H1 (cell line): ENCODE results near the gene NADK. TPM values are rescaled to one million over a fixed set of nuclear protein-coding genes. Genes with fewer than 3 reads are reported as not detected.
"Not testable (repeated sequence)": the region's sequence is repeated elsewhere in the genome, so short reads cannot be mapped to it uniquely, and the experiment has no call there.

Experiments used
- CTCF ChIA-PET: fragments of 300-600 bp; sonication (Branson Sonifier 250); formaldehyde crosslinking; loops from one replicate; lab custom pipeline; 2021; ENCODE audit not compliant: partially characterized antibody; lab: Charles Lee
- POLR2A ChIA-PET: fragments of 300-600 bp; sonication (Branson Sonifier 250); formaldehyde crosslinking; loops from one replicate; lab custom pipeline; 2021; ENCODE audit warnings: inconsistent platforms; ENCODE audit not compliant: partially characterized antibody; lab: Charles Lee
- DNase-seq, 2 experiments: peaks; one replicate each; pipeline versions ENCODE4 v3.0.0 to v3.0.0-alpha.2; 2010 to 2022; ENCODE audit warnings: low spot score in 2 of 2, low read depth in 1 of 2, mixed read lengths in 1 of 2
- FAIRE-seq: peaks from 2 replicates; lab custom pipeline; 2011; peaks lifted over from hg19 to GRCh38; lab: Jason Lieb, UNC
- H2AFZ ChIP-seq: 2 replicates; pipeline ENCODE4 v1.8.1; 2012; ENCODE audit warnings: low read length, inconsistent platforms
- H2AK5ac ChIP-seq: 2 replicates; pipeline ENCODE4 v1.6.1; 2013; ENCODE audit warnings: low read depth, low read length
- H2BK120ac ChIP-seq: replicated peaks from 2 replicates; pipeline ENCODE3; 2013; ENCODE audit warnings: low read depth, low read length, inconsistent platforms
- H2BK12ac ChIP-seq: 2 replicates; pipeline ENCODE4 v1.6.1; 2013; ENCODE audit warnings: low read depth, low read length
- H2BK15ac ChIP-seq: 2 replicates; pipeline ENCODE4 v1.6.1; 2013; ENCODE audit warnings: low read length
- H2BK20ac ChIP-seq: 2 replicates; pipeline ENCODE4 v1.6.1; 2013; ENCODE audit warnings: low read length
- H2BK5ac ChIP-seq: 2 replicates; pipeline ENCODE4 v1.6.1; 2013; ENCODE audit warnings: low read depth, low read length
- H3K14ac ChIP-seq: 2 replicates; pipeline ENCODE4 v1.6.1; 2013; ENCODE audit warnings: inconsistent platforms; ENCODE audit not compliant: insufficient read length
- H3K18ac ChIP-seq: 2 replicates; pipeline ENCODE4 v1.6.1; 2013; ENCODE audit warnings: low read length; ENCODE audit errors: extremely low read depth
- H3K23ac ChIP-seq: 2 replicates; pipeline ENCODE4 v1.6.1; 2013; ENCODE audit warnings: inconsistent platforms; ENCODE audit not compliant: insufficient read length
- H3K23me2 ChIP-seq: 2 replicates; pipeline ENCODE4 v1.6.1; 2013; ENCODE audit warnings: low read depth, low read length
- H3K27ac ChIP-seq: 2 replicates; pipeline ENCODE4 v1.6.1; 2011; ENCODE audit warnings: low read depth, low read length, inconsistent platforms
- H3K27me3 ChIP-seq, 4 experiments: replicated peaks in 1 of 4; 1 replicate in 1 of 4; 2 replicates in 3 of 4; pipeline versions ENCODE4 v1.6.1 to v1.8.1; 2011 to 2013; ENCODE audit warnings: low read length in 3 of 4, mild to moderate bottlenecking in 3 of 4, inconsistent platforms in 2 of 4, mixed read lengths in 2 of 4, moderate library complexity in 1 of 4; ENCODE audit not compliant: control insufficient read depth in 3 of 4, insufficient read depth in 3 of 4; ENCODE audit errors: extremely low read depth in 1 of 4
- H3K36me3 ChIP-seq, 4 experiments: 2 replicates each; pipeline versions ENCODE4 v1.6.1 to v1.8.1; 2011 to 2013; ENCODE audit warnings: mild to moderate bottlenecking in 4 of 4, low read length in 3 of 4, moderate library complexity in 2 of 4, control low read depth in 1 of 4, inconsistent platforms in 1 of 4; ENCODE audit not compliant: insufficient read depth in 4 of 4, control insufficient read depth in 2 of 4
- H3K4ac ChIP-seq: replicated peaks from 2 replicates; pipeline ENCODE3; 2013; ENCODE audit warnings: low read length, low read depth, mixed read lengths, inconsistent platforms; ENCODE audit not compliant: insufficient read length
- H3K4me1 ChIP-seq, 4 experiments: replicated peaks in 1 of 4; 1 replicate in 1 of 4; 2 replicates in 3 of 4; pipeline versions ENCODE4 v1.6.1 to v1.8.1; 2011 to 2013; ENCODE audit warnings: low read length in 3 of 4, inconsistent platforms in 2 of 4, mixed read lengths in 1 of 4; ENCODE audit not compliant: insufficient read depth in 4 of 4, control insufficient read depth in 3 of 4
- H3K4me2 ChIP-seq, 2 experiments: 2 replicates each; pipeline versions ENCODE4 v1.6.1 to v1.8.1; 2011 to 2013; ENCODE audit warnings: low read depth in 2 of 2, low read length in 2 of 2, control low read depth in 1 of 2, inconsistent platforms in 1 of 2, mild to moderate bottlenecking in 1 of 2; ENCODE audit not compliant: insufficient read depth in 1 of 2
- H3K4me3 ChIP-seq, 4 experiments: fragments of 200-600, 300-600 bp in 1 of 4; sonication (generic), shearing (Covaris generic), sonication (Bioruptor Twin) in 1 of 4; 2 replicates each; pipeline versions ENCODE4 v1.5.1 to v1.8.1; 2011 to 2016; ENCODE audit warnings: low read length in 4 of 4, low read depth in 3 of 4, control low read depth in 2 of 4, inconsistent platforms in 2 of 4, mild to moderate bottlenecking in 2 of 4, mixed read lengths in 1 of 4, moderate library complexity in 1 of 4; ENCODE audit not compliant: insufficient read depth in 2 of 4; ENCODE audit errors: extremely low read depth in 1 of 4
- H3K56ac ChIP-seq: replicated peaks from 2 replicates; pipeline ENCODE3; 2013; ENCODE audit warnings: low read depth, mild to moderate bottlenecking, mixed read lengths, low read length, inconsistent platforms; ENCODE audit not compliant: insufficient read length
- H3K79me1 ChIP-seq: 2 replicates; pipeline ENCODE4 v1.6.1; 2013; ENCODE audit warnings: low read depth, low read length, control low read depth
- H3K79me2 ChIP-seq, 2 experiments: 2 replicates each; pipeline versions ENCODE4 v1.6.1 to v1.8.1; 2012 to 2013; ENCODE audit warnings: low read length in 2 of 2, mild to moderate bottlenecking in 2 of 2, inconsistent platforms in 1 of 2; ENCODE audit not compliant: insufficient read depth in 2 of 2, control insufficient read depth in 1 of 2
- H3K9ac ChIP-seq, 4 experiments: replicated peaks in 1 of 4; 1 replicate in 1 of 4; 2 replicates in 3 of 4; pipeline versions ENCODE4 v1.6.1 to v1.8.1; 2011 to 2013; ENCODE audit warnings: low read depth in 3 of 4, low read length in 3 of 4, control low read depth in 2 of 4, mild to moderate bottlenecking in 2 of 4, moderate library complexity in 2 of 4, inconsistent platforms in 1 of 4; ENCODE audit errors: extremely low read depth in 1 of 4
- H3K9me3 ChIP-seq, 2 experiments: 2 replicates each; pipeline versions ENCODE4 v1.6.1 to v1.8.1; 2012 to 2013; ENCODE audit warnings: mild to moderate bottlenecking in 2 of 2, moderate library complexity in 2 of 2, control low read depth in 1 of 2, inconsistent platforms in 1 of 2, low read depth in 1 of 2, low read length in 1 of 2, mixed read lengths in 1 of 2; ENCODE audit not compliant: insufficient read depth in 2 of 2
- H4K20me1 ChIP-seq, 2 experiments: replicated peaks in 1 of 2; 2 replicates each; pipeline versions ENCODE3 to v1.8.1; 2011 to 2013; ENCODE audit warnings: inconsistent platforms in 2 of 2, low read length in 2 of 2, mild to moderate bottlenecking in 1 of 2; ENCODE audit not compliant: insufficient read depth in 2 of 2, control insufficient read depth in 1 of 2
- H4K5ac ChIP-seq: 2 replicates; pipeline ENCODE4 v1.6.1; 2013; ENCODE audit warnings: low read length, low read depth, mixed read lengths, inconsistent platforms; ENCODE audit not compliant: insufficient read length
- H4K8ac ChIP-seq: 2 replicates; pipeline ENCODE4 v1.8.0; 2013; ENCODE audit warnings: mild to moderate bottlenecking, moderate library complexity, low read length, inconsistent platforms; ENCODE audit not compliant: insufficient read depth; ENCODE audit errors: extremely low read depth
- H4K91ac ChIP-seq: replicated peaks from 2 replicates; pipeline ENCODE3; 2013; ENCODE audit warnings: low read length, mixed read lengths, inconsistent platforms; ENCODE audit not compliant: insufficient read length
- BCL11A ChIP-seq, 2 experiments: IDR thresholded peaks; one replicate each; pipeline ENCODE4 v1.6.1; 2011; ENCODE audit warnings: low read depth in 2 of 2, low read length in 2 of 2, mild to moderate bottlenecking in 2 of 2
- WGBS, 2 experiments: shearing (Covaris generic) in 1 of 2; methylation state at CpG; one replicate each; pipeline versions ENCODE4 v1.1.6 to v1.1.7; 2013 to 2015; ENCODE audit warnings: low lambda C conversion rate in 2 of 2, mixed read lengths in 2 of 2, inconsistent platforms in 1 of 2, low coverage in 1 of 2, missing lambda C conversion rate in 1 of 2; ENCODE audit not compliant: insufficient replicate concordance in 2 of 2, insufficient coverage in 1 of 2, insufficient read length in 1 of 2; ENCODE audit errors: extremely low coverage in 1 of 2, missing lambda C conversion rate in 1 of 2; 5-methylcytosine and 5-hydroxymethylcytosine counted together
- polyA plus RNA-seq, 7 experiments: library from polyadenylated mRNA; depleted of rRNA in 3 of 7; stranded (reverse) in 5 of 7; unstranded in 2 of 7; fragments of >200 nt in 5 of 7; fragments of 200-250 nt in 2 of 7; gene quantifications; 1 replicate in 5 of 7; 2 replicates in 1 of 7; 4 replicates in 1 of 7; pipeline versions ENCODE4 v1.2.1 to v1.2.3, GENCODE V29; 2011 to 2013; ENCODE audit warnings: missing spikeins in 2 of 7, mixed read lengths in 2 of 7
- total RNA-seq: library from RNA; stranded (reverse); fragmentation: NEBNext Ultra II Directional; extraction: Animal tissue kit (Norgen Biotek cat#: 25700); gene quantifications from 2 replicates; pipeline ENCODE4 v1.2.1, GENCODE V29; 2021

Gene NADK
- total and polyA plus RNA-seq, 2 of the 8 experiments (the other 6 are each of a cell fraction or from before 2014, with no cell fraction given): 78.0 to 89.7 TPM

DNA sequence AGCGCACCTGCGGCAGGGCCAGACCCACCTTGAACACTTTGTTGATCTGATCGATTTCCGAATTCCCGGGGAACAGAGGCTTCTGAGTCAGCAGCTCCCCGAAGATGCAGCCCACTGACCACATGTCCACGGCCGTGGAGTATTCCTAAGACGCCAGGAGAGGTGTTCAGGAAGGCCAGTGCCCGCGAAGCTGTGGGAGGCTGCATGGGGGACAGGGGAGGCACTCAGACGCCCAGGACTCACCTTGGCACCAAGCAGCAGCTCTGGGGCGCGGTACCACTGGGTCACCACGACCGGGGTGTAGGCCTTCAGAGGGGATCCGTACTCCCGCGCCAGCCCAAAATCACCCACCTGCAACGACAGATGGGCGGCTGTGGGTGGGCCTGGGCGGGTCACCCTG is 74.5 kb downstream of the NADK start:
- H3K9me3 ChIP-seq: no peaks in the 10 kb centered on the region
- no peak overlapping the region for H2BK20ac ChIP-seq
- no peak overlapping the region for H3K9ac ChIP-seq
- no peaks in the 10 kb centered on the region for H4K20me1 ChIP-seq
- H3K4me1 ChIP-seq: no peaks in the 10 kb centered on the region
- no peak overlapping the region for H3K23ac ChIP-seq
- H3K79me1 ChIP-seq: no peaks in the 10 kb centered on the region
- H3K36me3 ChIP-seq: peaks cover 0 to 17% (median 1%) of the 10 kb centered on the region in 4 experiments; a peak in 2 of 8 replicates
- H2BK5ac ChIP-seq: no peak overlapping the region
- no peak overlapping the region for H4K5ac ChIP-seq
- no peaks in the 10 kb centered on the region for H3K27me3 ChIP-seq
- no peak overlapping the region for H3K56ac ChIP-seq
- no peak overlapping the region for H2BK12ac ChIP-seq
- H3K79me2 ChIP-seq: no peaks in the 10 kb centered on the region
- no peak overlapping the region for H4K91ac ChIP-seq
- TF ChIP-seq BCL11A (IDR thresholded peaks at IDR 0.05; ENCODE audit: low read depth in 2 of 2, low read length in 2 of 2): no peak
- no peak overlapping the region for H3K27ac ChIP-seq
- ChIA-PET CTCF (no interaction called here), POLR2A (no interaction called here)
- H2AK5ac ChIP-seq: no peak overlapping the region
- DNase-seq (no peak), FAIRE-seq (no peak)
- no peaks in the 10 kb centered on the region for H3K23me2 ChIP-seq
- H3K14ac ChIP-seq: no peak overlapping the region
- H4K8ac ChIP-seq: no peak overlapping the region
- WGBS, 2 experiments: 94% methylated on average over 16 of the region's 22 CpGs; no CpG with 5 or more reads in 1 of the 2 experiments
- no peak overlapping the region for H3K4ac ChIP-seq
- H2BK120ac ChIP-seq: no peak overlapping the region
- no peak overlapping the region for H2AFZ ChIP-seq
- H2BK15ac ChIP-seq: no peak overlapping the region
- no peak overlapping the region for H3K4me3 ChIP-seq
- no peak overlapping the region for H3K4me2 ChIP-seq
- H3K18ac ChIP-seq: no peak overlapping the region

DNA sequence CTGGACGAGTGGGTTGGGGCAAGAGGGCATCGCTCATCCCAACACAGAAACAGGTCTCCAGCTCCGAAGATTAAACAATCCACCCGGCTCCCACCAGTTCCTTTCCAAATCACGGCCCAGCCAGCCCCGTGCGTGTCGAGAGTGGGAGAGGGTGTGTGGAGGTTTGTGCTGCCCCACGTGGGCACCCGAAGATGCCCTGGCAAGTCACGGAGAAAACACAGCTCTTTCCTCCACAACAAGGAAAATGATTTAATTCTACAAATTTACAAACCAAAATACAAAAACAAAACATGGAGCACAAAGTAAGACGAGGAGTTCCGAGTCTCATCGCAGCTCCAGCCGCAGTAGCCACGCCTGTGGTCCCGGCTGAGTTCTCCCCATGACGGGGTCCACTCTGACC is 75.8 kb downstream of the NADK start:
- peaks cover 0 to 17% (median 1%) of the 10 kb centered on the region in 4 experiments; a peak in 2 of 8 replicates for H3K36me3 ChIP-seq
- H3K4me2 ChIP-seq, H3K9ac ChIP-seq, POLR2A ChIA-PET, H3K79me1 ChIP-seq, H2BK20ac ChIP-seq, H3K23me2 ChIP-seq, H3K18ac ChIP-seq, H4K5ac ChIP-seq, H2AFZ ChIP-seq, H3K14ac ChIP-seq, H3K4me1 ChIP-seq, H3K27ac ChIP-seq, H2AK5ac ChIP-seq, H4K8ac ChIP-seq, H3K4me3 ChIP-seq, H2BK5ac ChIP-seq, H3K56ac ChIP-seq, H4K20me1 ChIP-seq, CTCF ChIA-PET, H2BK15ac ChIP-seq, H3K27me3 ChIP-seq, DNase-seq, FAIRE-seq, H3K9me3 ChIP-seq, H3K79me2 ChIP-seq, H3K4ac ChIP-seq, H2BK12ac ChIP-seq, H3K23ac ChIP-seq, H2BK120ac ChIP-seq, H4K91ac ChIP-seq: not testable (repeated sequence)
- WGBS, 2 experiments: 100% methylated on average over 2 of the region's 18 CpGs; no CpG with 5 or more reads in 1 of the 2 experiments
